HG02642 (cell line): ENCODE data around the gene TYR.
"Not testable (repeated sequence)": the region's sequence is repeated elsewhere in the genome, so short reads cannot be mapped to it uniquely, and the experiment has no call there.

ENCODE experiments used
- ATAC-seq: cut with Tn5 transposase; IDR thresholded peaks from one replicate; pipeline ENCODE4 v1.9.1; 2021; ENCODE audit warnings: mild to moderate bottlenecking; ENCODE audit not compliant: unreplicated experiment, poor library complexity

Gene TYR

DNA sequence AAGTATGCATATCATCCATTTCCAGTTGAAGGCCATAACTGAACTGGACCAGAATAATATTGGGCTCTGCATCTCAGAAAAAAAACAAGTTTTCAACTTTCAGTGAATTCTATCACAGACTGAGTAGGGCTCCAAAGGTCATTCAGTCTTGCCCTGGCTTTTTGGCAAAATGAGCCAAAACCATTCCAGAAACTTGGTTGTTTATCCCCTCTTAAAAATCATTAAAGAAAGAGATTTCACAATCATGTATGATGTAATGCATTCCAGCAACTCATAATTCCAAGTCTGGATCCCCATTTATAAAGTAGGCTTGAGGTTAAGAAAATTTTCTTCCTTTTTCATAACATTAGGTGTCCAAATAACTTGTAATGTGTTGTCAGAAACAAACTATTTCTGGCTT, 162.8 kb downstream of the TYR start:
- ATAC-seq: not testable (repeated sequence)

DNA sequence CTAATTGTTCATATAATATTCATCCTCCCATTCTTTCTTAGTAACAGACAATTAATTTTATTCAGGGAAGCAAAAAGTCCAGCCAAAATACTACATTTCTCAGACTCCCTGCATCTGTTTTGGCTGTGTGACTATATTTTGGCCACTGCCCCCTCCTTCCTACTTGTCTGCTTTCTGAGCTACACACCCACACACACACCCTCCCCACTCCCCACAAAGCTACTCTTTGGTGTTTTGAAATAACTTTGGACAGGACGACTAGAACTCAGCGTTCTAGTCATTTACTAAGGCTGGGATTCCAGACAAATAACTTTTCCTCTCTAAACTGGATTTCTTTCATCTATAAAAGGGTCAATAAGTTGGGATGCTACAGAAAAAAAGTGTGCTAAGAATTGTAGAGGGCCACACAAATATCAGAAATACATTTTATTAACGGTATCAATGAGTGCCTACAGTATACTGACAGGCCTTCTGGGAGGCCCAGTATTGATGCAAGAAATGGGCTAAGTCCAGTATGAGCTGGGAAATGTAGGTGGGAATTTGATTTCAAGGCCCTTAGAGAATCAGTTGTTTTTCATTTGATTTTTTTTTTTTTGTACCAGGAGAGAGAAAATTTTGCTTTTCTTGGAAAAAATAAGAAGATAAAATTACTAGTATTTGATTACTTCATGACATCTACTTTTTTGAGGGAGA, 165.4 kb downstream of the TYR start:
- not testable (repeated sequence) for ATAC-seq
